ENCODE measurements around the gene SFXN3. TPM values are rescaled to one million over a fixed set of nuclear protein-coding genes. Genes with fewer than 3 reads are reported as not detected.

Gene SFXN3
- total RNA-seq, 1 donor from 2014 or later: 41.3 TPM

DNA sequence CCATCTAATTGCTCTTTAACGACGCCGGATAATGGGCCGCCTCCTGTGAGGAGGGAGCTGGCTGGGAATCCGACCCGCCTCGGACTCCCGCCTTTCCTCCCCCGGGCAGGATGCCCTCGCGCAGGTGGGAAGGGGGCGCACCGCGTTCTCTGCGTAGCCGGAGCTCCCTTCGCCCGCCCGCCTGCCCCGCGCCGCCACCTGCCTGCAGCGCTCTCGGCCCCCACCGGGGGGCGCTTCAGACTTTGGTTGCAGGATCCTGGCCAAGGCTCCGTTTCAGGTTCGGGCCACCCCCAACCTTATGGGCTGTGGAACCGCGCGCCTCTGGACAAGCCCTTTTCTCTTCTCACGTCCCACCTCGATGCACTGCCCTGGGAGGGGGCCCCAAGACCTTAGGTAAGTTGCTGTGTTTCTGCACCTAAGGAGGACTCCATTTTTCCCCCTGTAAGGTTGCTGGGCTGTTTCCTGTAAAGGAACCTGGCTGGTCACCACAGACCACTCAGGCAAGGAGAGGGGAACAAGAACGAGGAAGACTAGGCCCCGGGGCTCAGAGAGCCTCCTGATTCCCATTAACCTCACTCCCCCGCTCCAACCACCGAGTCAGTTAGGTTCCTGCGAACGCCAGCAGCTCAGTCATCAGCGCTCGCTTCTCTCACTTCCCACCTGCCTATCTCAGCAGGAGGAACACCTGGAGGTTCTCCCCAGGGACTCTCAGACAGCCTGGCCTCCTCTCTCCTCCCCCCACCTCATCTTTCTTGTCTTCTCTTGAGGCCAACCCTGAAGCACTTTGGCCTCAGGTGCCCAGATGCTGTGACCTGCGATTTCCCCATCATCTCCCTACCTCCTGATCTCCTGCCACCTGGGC is 19.4 kb downstream of the SFXN3 start:
- Mint-ChIP-seq H3K4me3 (ENCODE audit: low read depth) (peak overlapping the region; percentile 39), H3K27ac (no peak overlapping the region), H3K27me3 (ENCODE audit: low read depth) (peaks cover 47% of the 10 kb centered on the region), H3K4me1 (ENCODE audit: low read depth) (peaks cover 13% of the 10 kb centered on the region), H3K9me3 (no peaks in the 10 kb centered on the region), H3K36me3 (ENCODE audit: low read depth) (no peaks in the 10 kb centered on the region)
- intact Hi-C loops (cut with micrococcal nuclease): no loop called here
- peak; percentile 72 for DNase-seq (ENCODE audit: low spot score)

GRCh38 chr10:101052285-101052684 is 21.3 kb downstream of the SFXN3 start:
- peaks cover 18% of the 10 kb centered on the region for H3K4me1 Mint-ChIP-seq (ENCODE audit: low read depth)
- H3K36me3 Mint-ChIP-seq (ENCODE audit: low read depth): peaks cover 4% of the 10 kb centered on the region
- no peak overlapping the region for H3K27ac Mint-ChIP-seq
- no peaks in the 10 kb centered on the region for H3K9me3 Mint-ChIP-seq
- no peak overlapping the region for H3K4me3 Mint-ChIP-seq (ENCODE audit: low read depth)
- H3K27me3 Mint-ChIP-seq (ENCODE audit: low read depth): peaks cover 32% of the 10 kb centered on the region
- no peak for DNase-seq (ENCODE audit: low spot score)
- intact Hi-C loops (cut with micrococcal nuclease): no loop called here

DNA sequence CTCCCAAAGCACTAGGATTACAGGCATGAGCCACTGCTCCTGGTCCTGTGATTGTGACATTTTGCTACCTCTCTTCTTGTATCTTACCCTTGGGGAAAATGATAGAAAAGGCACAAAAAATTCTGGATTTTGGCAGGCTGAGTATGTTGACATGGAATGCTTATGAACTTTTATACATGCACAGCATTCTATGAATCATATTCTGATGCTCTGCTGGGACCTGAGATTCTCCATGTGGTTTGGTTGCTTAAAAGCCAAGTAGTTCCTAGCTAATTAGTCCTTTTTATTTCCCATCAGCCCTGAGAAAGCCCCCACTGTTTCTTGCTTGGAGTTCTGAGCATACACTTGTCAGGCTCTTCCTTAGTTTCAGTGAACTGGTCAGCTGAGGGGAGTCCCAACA is 22.5 kb downstream of the SFXN3 start:
- no peak for DNase-seq (ENCODE audit: low spot score)
- peaks cover 16% of the 10 kb centered on the region for H3K4me1 Mint-ChIP-seq (ENCODE audit: low read depth)
- H3K9me3 Mint-ChIP-seq: no peaks in the 10 kb centered on the region
- no peak overlapping the region for H3K4me3 Mint-ChIP-seq (ENCODE audit: low read depth)
- peaks cover 4% of the 10 kb centered on the region for H3K36me3 Mint-ChIP-seq (ENCODE audit: low read depth)
- intact Hi-C loops (cut with micrococcal nuclease): no loop called here
- peaks cover 21% of the 10 kb centered on the region for H3K27me3 Mint-ChIP-seq (ENCODE audit: low read depth)
- H3K27ac Mint-ChIP-seq: no peak overlapping the region

DNA sequence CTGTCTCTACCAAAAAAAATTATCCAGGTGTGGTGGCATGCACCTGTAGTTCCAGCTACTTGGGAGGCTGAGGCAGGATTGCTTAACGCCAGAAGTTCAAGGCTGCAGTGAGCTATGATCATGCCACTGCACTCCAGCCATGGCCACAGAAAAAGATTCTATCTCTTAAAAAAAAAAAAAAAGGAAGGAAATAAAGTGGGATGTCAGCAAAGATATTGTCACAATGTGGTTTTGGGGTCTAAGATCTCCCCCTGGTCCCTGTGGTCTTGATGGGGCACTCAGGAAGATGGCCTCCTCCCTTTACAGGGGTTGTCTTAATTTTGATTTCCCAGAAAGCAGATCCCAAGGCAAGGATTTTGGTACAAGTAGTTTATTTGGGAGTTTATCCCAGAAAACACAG is 23.3 kb downstream of the SFXN3 start:
- H3K4me3 Mint-ChIP-seq (ENCODE audit: low read depth): no peak overlapping the region
- H3K27me3 Mint-ChIP-seq (ENCODE audit: low read depth): peaks cover 12% of the 10 kb centered on the region
- DNase-seq (ENCODE audit: low spot score): no peak
- H3K27ac Mint-ChIP-seq: no peak overlapping the region
- H3K36me3 Mint-ChIP-seq (ENCODE audit: low read depth): peaks cover 4% of the 10 kb centered on the region
- intact Hi-C loops (cut with micrococcal nuclease): no loop called here
- H3K9me3 Mint-ChIP-seq: no peaks in the 10 kb centered on the region
- peaks cover 21% of the 10 kb centered on the region for H3K4me1 Mint-ChIP-seq (ENCODE audit: low read depth)

DNA sequence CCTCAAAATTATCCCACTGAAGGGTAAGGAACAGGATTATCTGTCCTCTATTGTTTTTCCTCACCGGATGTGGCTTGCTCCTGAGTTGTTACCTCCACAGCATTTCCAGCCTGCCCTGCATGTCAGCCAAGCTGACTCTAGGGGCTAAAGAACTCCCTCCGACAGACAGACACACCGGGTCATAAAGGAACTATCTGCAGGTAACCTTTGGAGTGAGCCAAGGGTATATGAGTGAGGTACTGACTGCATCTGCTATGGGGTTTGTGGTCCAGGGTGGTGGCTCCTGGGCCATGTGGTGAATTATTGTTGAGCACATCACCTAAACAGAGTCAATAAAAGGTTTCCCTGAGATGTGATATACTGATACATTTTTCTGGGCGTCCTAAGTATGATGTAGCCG is 23.8 kb downstream of the SFXN3 start:
- Mint-ChIP-seq H3K27me3 (ENCODE audit: low read depth) (peaks cover 7% of the 10 kb centered on the region), H3K4me1 (ENCODE audit: low read depth) (peaks cover 24% of the 10 kb centered on the region), H3K36me3 (ENCODE audit: low read depth) (peaks cover 4% of the 10 kb centered on the region), H3K27ac (no peak overlapping the region), H3K9me3 (no peaks in the 10 kb centered on the region), H3K4me3 (ENCODE audit: low read depth) (no peak overlapping the region)
- intact Hi-C loops (cut with micrococcal nuclease): no loop called here
- DNase-seq (ENCODE audit: low spot score): no peak

DNA sequence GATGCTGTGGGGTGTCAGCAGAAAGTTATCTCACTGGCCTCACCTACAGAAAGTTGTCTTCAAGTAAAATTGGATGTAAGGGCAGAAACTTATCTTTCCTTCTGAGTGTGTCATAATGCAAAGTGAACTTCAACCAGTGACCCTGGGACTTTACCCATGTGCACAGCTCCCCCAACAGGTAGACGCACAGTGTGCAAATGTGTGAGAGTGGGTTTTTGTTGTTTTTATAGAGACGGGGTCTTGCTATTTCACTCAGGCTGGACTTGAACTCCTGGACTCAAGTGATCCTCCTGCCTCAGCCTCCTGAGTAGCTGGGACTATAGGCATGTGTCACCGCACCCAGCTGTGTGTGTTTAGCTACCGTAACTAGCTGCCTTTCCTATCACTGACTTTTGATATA is 24.4 kb downstream of the SFXN3 start:
- Mint-ChIP-seq H3K36me3 (ENCODE audit: low read depth) (peaks cover 4% of the 10 kb centered on the region), H3K27ac (no peak overlapping the region), H3K9me3 (no peaks in the 10 kb centered on the region), H3K4me1 (ENCODE audit: low read depth) (peaks cover 25% of the 10 kb centered on the region), H3K27me3 (ENCODE audit: low read depth) (peaks cover 4% of the 10 kb centered on the region), H3K4me3 (ENCODE audit: low read depth) (no peak overlapping the region)
- DNase-seq (ENCODE audit: low spot score): no peak
- intact Hi-C loops (cut with micrococcal nuclease): no loop called here

GRCh38 chr10:101056365-101057151 is 25.5 kb downstream of the SFXN3 start:
- no peak for DNase-seq (ENCODE audit: low spot score)
- Mint-ChIP-seq H3K9me3 (no peaks in the 10 kb centered on the region), H3K27me3 (ENCODE audit: low read depth) (no peaks in the 10 kb centered on the region), H3K4me3 (ENCODE audit: low read depth) (no peak overlapping the region), H3K4me1 (ENCODE audit: low read depth) (peaks cover 23% of the 10 kb centered on the region), H3K36me3 (ENCODE audit: low read depth) (peaks cover 4% of the 10 kb centered on the region), H3K27ac (no peak overlapping the region)
- intact Hi-C loops (cut with micrococcal nuclease): no loop called here

DNA sequence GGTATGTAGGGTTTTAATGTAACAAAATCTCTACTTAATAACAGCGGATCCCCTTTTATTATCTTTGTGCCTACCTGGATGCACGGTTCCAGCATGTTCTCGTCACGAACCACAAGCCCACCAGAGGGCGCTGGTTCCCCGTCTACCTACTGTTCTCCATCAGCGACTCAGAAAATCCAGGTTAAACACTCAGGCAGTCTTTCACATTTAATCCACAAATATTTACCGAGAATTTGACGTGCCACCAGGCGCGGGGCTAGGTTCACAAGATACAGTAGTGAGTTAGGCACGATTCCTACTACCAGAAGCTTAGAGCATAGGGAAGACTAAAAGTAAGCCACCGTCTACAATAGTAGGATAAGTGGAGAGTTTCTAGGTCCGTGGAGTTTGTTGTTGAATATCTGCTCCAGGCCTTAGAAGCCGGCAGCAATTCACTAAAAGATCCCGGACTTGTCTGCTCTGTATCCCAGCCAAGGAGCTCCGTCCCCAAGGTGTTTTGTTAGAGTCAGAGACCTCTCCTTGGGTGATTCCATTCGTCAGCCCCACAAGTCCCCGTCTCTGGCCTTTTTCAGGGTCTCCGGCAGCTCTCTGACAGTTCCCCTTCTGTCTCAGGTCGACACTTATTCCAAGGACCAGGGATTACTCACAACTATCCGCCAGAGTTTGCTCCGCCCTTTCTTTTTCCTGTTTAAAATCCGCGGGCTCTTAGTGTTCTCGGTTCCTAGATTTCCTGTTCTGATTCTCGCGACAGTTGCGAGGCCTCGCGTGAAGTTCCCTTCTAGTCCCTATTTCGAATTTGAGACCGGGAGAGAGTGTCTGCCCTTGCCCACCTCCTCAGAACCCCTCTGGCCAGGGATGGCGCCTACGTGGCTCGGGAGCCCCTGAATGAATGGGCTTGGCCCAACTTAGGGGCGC is 29.3 kb downstream of the SFXN3 start:
- H3K9me3 Mint-ChIP-seq: no peaks in the 10 kb centered on the region
- intact Hi-C loops (cut with micrococcal nuclease): loop anchor here (1.0 to 10.0 kb wide), 7 partner anchors 8 to 1628 kb away; partner anchors contain the start of genes BTRC, GOT1, PDZD7 and SFXN3
- peak; percentile 87 for DNase-seq (ENCODE audit: low spot score)
- H3K4me3 Mint-ChIP-seq (ENCODE audit: low read depth): peak overlapping the region; percentile 95
- peaks cover 23% of the 10 kb centered on the region for H3K27me3 Mint-ChIP-seq (ENCODE audit: low read depth)
- peaks cover 27% of the 10 kb centered on the region for H3K4me1 Mint-ChIP-seq (ENCODE audit: low read depth)
- H3K27ac Mint-ChIP-seq: peak overlapping the region; percentile 85
- H3K36me3 Mint-ChIP-seq (ENCODE audit: low read depth): peaks cover 4% of the 10 kb centered on the region

DNA sequence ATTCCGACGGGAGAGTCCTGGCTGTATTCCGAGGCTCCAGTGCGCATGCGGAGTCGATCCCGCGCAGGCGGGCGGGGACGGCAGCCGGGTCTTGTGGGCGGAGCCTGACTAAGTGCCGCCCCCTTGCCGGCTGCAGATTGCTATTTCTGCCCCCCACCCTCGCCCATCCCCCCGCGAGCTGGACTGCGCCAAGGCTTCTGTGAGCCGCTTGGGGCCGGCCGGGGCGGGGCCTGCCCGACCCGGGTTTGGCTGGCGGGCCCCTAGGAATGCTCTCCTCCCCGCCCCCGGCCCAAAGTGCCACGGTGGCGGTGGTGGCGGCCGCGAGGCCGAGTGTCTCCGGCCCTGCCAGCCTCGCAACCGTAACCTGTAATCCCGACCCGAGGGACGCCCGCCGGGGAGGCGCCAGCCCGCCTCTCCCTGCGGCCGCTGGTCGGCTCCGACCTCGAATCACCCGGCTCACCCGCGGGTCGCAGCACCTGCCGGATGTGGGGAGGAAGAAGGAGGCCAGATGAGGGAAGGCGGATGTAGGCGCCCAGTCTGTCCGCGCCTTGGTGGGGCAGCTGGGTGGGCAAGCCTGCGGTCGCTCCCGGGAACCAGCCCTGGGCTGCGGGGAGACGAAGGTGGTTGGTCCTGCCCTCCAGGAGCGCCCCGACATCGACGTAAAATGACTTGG is 30.1 kb downstream of the SFXN3 start:
- Mint-ChIP-seq H3K27me3 (ENCODE audit: low read depth) (peaks cover 31% of the 10 kb centered on the region), H3K27ac (peak overlapping the region; percentile 82), H3K4me1 (ENCODE audit: low read depth) (peaks cover 29% of the 10 kb centered on the region), H3K4me3 (ENCODE audit: low read depth) (peak overlapping the region; percentile 95), H3K9me3 (no peaks in the 10 kb centered on the region), H3K36me3 (ENCODE audit: low read depth) (peaks cover 4% of the 10 kb centered on the region)
- intact Hi-C loops (cut with micrococcal nuclease): loop anchor here (1.0 to 10.0 kb wide), 7 partner anchors 7 to 1629 kb away; partner anchors contain the start of genes BTRC, GOT1, PDZD7 and SFXN3
- peak; percentile 52 for DNase-seq (ENCODE audit: low spot score)

DNA sequence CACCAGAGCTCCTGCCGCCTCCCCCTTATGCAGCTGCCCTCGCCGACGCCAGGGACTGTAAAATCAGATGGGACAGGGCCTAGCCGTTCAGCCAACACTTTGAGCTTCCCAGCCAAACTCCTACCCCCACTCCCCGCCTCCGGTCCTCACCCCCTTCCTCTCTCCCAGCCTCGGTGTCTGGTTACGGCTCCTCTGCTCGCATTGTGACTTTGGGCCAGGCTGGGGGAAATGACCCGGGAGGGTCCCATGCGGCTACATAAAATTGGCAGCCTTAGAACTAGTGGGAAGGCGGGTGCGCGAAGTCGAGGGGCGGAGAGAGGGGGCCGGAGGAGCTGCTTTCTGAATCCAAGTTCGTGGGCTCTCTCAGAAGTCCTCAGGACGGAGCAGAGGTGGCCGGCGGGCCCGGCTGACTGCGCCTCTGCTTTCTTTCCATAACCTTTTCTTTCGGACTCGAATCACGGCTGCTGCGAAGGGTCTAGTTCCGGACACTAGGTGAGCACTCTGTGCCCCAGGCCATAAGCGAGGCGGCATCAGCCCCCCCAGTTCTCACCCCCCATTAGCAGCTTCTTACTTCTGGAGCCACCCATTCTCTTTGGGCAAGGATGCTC is 30.7 kb downstream of the SFXN3 start, which contains the start of gene KAZALD1:
Gene KAZALD1 (plus strand): TSS at position 366 of the 608 bp plus-strand sequence. CDS start 604 bp downstream, outside the sequence.
- H3K27ac Mint-ChIP-seq: peak within 1 kb of the TSS; percentile 82
- peaks cover 26% of the 10 kb centered on the region for H3K4me1 Mint-ChIP-seq (ENCODE audit: low read depth)
- H3K36me3 Mint-ChIP-seq (ENCODE audit: low read depth): no peaks in the 10 kb centered on the region
- H3K4me3 Mint-ChIP-seq (ENCODE audit: low read depth): peak within 1 kb of the TSS; percentile 95
- intact Hi-C loops (cut with micrococcal nuclease): loop anchor here (5.0 to 10.0 kb wide), 3 partner anchors 81 to 1629 kb away; partner anchors contain the start of genes BTRC and GOT1
- peaks cover 37% of the 10 kb centered on the region for H3K27me3 Mint-ChIP-seq (ENCODE audit: low read depth)
- no peaks in the 10 kb centered on the region for H3K9me3 Mint-ChIP-seq
- DNase-seq (ENCODE audit: low spot score): no peak

DNA sequence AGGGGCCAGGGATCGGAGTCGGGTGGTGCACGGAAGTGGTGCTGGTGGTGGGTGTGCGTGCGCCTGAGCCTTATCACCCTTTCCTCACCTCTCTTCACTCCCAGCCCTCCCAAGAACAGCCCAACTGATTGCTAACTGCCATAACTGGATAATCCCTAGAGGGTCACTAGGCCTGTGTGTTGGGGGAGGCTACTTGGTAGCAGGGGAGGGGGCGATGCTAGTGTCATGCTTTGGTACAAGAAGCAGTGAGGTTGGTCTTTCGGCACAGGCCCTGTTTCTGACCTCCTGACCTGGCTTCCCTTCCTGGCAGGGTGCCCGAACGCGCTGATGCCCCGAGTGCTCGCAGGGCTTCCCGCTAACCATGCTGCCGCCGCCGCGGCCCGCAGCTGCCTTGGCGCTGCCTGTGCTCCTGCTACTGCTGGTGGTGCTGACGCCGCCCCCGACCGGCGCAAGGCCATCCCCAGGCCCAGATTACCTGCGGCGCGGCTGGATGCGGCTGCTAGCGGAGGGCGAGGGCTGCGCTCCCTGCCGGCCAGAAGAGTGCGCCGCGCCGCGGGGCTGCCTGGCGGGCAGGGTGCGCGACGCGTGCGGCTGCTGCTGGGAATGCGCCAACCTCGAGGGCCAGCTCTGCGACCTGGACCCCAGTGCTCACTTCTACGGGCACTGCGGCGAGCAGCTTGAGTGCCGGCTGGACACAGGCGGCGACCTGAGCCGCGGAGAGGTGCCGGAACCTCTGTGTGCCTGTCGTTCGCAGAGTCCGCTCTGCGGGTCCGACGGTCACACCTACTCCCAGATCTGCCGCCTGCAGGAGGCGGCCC is 31.4 kb downstream of the SFXN3 start:
- Mint-ChIP-seq H3K9me3 (no peaks in the 10 kb centered on the region), H3K4me3 (ENCODE audit: low read depth) (peak overlapping the region; percentile 13), H3K27me3 (ENCODE audit: low read depth) (peaks cover 43% of the 10 kb centered on the region), H3K27ac (no peak overlapping the region), H3K4me1 (ENCODE audit: low read depth) (peaks cover 24% of the 10 kb centered on the region), H3K36me3 (ENCODE audit: low read depth) (no peaks in the 10 kb centered on the region)
- peak; percentile 44 for DNase-seq (ENCODE audit: low spot score)
- intact Hi-C loops (cut with micrococcal nuclease): loop anchor here (5.0 to 10.0 kb wide), 3 partner anchors 80 to 1630 kb away; partner anchors contain the start of genes BTRC and GOT1

Measured in activated T-helper 2 cell treated with anti-CD3 and anti-CD28 coated beads, Interferon-gamma antibody, Interleukin-2, Interleukin-4, amounts not matched to agents 10 μg/mL and 5 μg/mL and 100 μg/mL, durations not matched to agents 14 hours and 24 hours and 36 hours (primary cell).